H1 (cell line): ENCODE measurements around the gene LSR. TPM values are rescaled to one million over a fixed set of nuclear protein-coding genes. Genes with fewer than 3 reads are reported as not detected.

Source experiments
- NANOG ChIP-seq: IDR thresholded peaks from 2 replicates; pipeline ENCODE4 v1.6.1; 2011; ENCODE audit warnings: low read length, low read depth, mild to moderate bottlenecking, inconsistent platforms; ENCODE audit not compliant: insufficient read depth, poor library complexity, severe bottlenecking
- RFX5 ChIP-seq: IDR thresholded peaks from 2 replicates; pipeline ENCODE4 v1.6.1; 2011; ENCODE audit warnings: low read depth, low read length, improper control_type of control experiment, borderline replicate concordance
- RNF2 ChIP-seq: fragments of 200-900, 300-1000 bp; sonication (generic); IDR thresholded peaks from 2 replicates; pipeline ENCODE4 v1.7.1; 2016; ENCODE audit warnings: borderline replicate concordance, low read depth, mild to moderate bottlenecking, antibody characterized with exemption, low read length; ENCODE audit not compliant: poor library complexity, severe bottlenecking; ENCODE audit errors: missing control alignments
- RXRA ChIP-seq: IDR thresholded peaks from 2 replicates; pipeline ENCODE4 v1.6.1; 2011; ENCODE audit warnings: low read depth, mild to moderate bottlenecking, low read length, moderate library complexity; ENCODE audit not compliant: insufficient read depth
- TAF1 ChIP-seq: IDR thresholded peaks from 2 replicates; pipeline ENCODE4 v1.6.1; 2011; ENCODE audit warnings: mild to moderate bottlenecking, low read depth, low read length
- polyA plus RNA-seq, 7 experiments: library from polyadenylated mRNA; depleted of rRNA in 3 of 7; stranded (reverse) in 5 of 7; unstranded in 2 of 7; fragments of >200 nt in 5 of 7; fragments of 200-250 nt in 2 of 7; gene quantifications; 1 replicate in 5 of 7; 2 replicates in 1 of 7; 4 replicates in 1 of 7; pipeline versions ENCODE4 v1.2.1 to v1.2.3, GENCODE V29; 2011 to 2013; ENCODE audit warnings: missing spikeins in 2 of 7, mixed read lengths in 2 of 7
- total RNA-seq: library from RNA; stranded (reverse); fragmentation: NEBNext Ultra II Directional; extraction: Animal tissue kit (Norgen Biotek cat#: 25700); gene quantifications from 2 replicates; pipeline ENCODE4 v1.2.1, GENCODE V29; 2021

LSR gene
- total and polyA plus RNA-seq, 2 of the 8 experiments (the other 6 are each of a cell fraction or from before 2014, with no cell fraction given) = 159 to 186 TPM

- TF ChIP-seq RFX5 (no peak), NANOG (no peak), RNF2 (no peak), RXRA (no peak), TAF1 (no peak)
Observed at GRCh38 chr19:35207391-35207871, 41.4 kb upstream of the LSR start (continued).
